Tibial artery (tissue), 4 donors: ENCODE measurements around the gene LINC00237.

Experiments
- DNase-seq, 2 donors: peaks; one replicate each; pipeline ENCODE4 v3.0.0-alpha.2; 2019
- H3K27ac ChIP-seq, 2 donors: fragments of 200-600 bp; sonication (generic) in 1 of 2; 1 replicate in 1 of 2; 2 replicates in 1 of 2; pipeline ENCODE4 v1.5.1; 2018 to 2019; ENCODE audit warnings: mild to moderate bottlenecking in 1 of 2
- H3K27me3 ChIP-seq, 2 donors: fragments of 200-600 bp; sonication (generic) in 1 of 2; one replicate each; pipeline versions ENCODE4 v1.5.1 to v1.6.0; 2016 to 2019
- H3K36me3 ChIP-seq, 3 donors: fragments of 200-600 bp; sonication (generic) in 2 of 3; one replicate each; pipeline ENCODE4 v1.5.1; 2016 to 2019; ENCODE audit warnings: mild to moderate bottlenecking in 2 of 3
- H3K4me1 ChIP-seq, 4 donors: fragments of 200-600 bp; sonication (generic) in 2 of 4; 1 replicate in 3 of 4; 2 replicates in 1 of 4; pipeline ENCODE4 v1.5.1; 2016 to 2019
- H3K4me3 ChIP-seq, 2 donors: fragments of 200-600 bp; sonication (generic) in 1 of 2; 1 replicate in 1 of 2; 2 replicates in 1 of 2; pipeline ENCODE4 v1.5.1; 2018 to 2019; ENCODE audit warnings: mild to moderate bottlenecking in 2 of 2
- H3K9me3 ChIP-seq, 3 donors: fragments of 200-600 bp; sonication (generic) in 1 of 3; one replicate each; pipeline ENCODE4 v1.5.1; 2016 to 2019
- intact Hi-C: fragments of 100-400 bp; cut with DNase I; formaldehyde crosslinking; loops from one replicate; pipeline ENCODE4 v1.15.0; 2023; ENCODE audit warnings: low total_unique reads
- TF ChIP-seq, protein P1 (sequence below), 2 experiments: fragments of 200-600 bp in 1 of 2; fragments of 450-650 bp in 1 of 2; IDR thresholded peaks; one replicate each; pipeline ENCODE4 v1.5.1; 2017 to 2019; ENCODE audit warnings: antibody characterized with exemption in 2 of 2, mild to moderate bottlenecking in 1 of 2, moderate library complexity in 1 of 2

The LINC00237 gene

DNA sequence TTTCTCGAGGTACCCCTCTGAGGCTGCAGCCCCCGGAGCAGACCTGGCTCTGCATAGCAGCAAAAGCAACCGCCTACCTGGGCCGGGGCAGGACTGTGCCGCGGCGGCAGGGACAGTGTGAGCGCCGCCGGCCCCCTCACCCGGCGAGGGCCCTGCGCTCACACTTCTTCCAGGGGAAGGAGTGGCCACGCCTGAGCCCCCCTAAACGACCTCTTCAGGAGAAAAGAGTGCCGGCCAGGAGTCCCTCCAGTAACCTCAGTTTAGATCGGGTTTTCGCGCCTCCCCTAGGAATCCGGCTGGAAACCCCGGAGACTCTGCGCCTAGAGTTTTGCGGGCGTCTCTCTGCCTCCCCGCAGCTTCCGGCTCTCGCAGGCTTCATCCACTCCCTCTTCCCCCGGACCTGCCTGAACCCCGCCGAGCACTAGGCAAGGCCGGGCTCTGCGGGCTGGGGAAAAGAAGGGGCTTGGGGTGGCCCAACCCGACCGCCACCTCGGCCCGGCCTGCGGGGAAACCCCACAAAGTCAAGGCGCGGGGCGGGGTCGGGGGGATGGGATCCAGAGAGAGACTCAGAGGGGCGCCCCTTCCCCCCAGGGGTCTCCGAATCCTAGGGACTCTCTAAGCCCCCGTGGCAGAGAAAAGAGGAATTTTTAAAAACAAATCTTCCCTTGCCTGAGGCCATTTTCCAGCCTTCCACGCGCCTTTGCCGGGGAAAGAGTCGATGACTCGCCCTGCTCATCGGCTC is 558 bp downstream of the LINC00237 start:
- intact Hi-C loops = no loop called here
- Histone ChIP-seq H3K9me3 (no peaks in the 10 kb centered on the region), H3K4me3 (no peak overlapping the region), H3K4me1 (peaks cover 0 to 48% (median 40%) of the 10 kb centered on the region in 4 donors), H3K27ac (no peak overlapping the region), H3K27me3 (peaks cover 0 to 86% of the 10 kb centered on the region in 2 donors), H3K36me3 (no peaks in the 10 kb centered on the region)
- TF ChIP-seq, protein P1, sequence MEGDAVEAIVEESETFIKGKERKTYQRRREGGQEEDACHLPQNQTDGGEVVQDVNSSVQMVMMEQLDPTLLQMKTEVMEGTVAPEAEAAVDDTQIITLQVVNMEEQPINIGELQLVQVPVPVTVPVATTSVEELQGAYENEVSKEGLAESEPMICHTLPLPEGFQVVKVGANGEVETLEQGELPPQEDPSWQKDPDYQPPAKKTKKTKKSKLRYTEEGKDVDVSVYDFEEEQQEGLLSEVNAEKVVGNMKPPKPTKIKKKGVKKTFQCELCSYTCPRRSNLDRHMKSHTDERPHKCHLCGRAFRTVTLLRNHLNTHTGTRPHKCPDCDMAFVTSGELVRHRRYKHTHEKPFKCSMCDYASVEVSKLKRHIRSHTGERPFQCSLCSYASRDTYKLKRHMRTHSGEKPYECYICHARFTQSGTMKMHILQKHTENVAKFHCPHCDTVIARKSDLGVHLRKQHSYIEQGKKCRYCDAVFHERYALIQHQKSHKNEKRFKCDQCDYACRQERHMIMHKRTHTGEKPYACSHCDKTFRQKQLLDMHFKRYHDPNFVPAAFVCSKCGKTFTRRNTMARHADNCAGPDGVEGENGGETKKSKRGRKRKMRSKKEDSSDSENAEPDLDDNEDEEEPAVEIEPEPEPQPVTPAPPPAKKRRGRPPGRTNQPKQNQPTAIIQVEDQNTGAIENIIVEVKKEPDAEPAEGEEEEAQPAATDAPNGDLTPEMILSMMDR (IDR thresholded peaks at IDR 0.05) = no peak
- no peak for DNase-seq

DNA sequence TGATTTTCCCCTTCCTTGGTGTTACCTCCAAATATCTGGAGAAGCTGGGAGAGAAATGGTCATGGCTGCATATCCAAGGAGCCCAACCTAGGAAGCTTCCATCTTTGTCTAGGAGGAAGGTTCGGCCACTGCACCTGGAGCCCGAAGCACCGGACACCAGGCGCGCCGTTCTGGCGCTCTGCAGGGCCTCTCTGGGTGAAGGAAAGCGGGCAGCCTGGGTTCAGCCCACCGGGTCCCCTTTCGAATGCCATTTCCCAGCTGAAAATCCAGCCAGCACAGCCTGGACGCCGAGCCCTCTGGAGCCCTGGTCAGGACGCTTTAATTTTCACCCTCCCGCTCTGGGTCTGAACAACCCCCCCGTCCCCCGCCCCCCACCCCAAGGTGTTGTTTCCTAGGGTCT is 1.2 kb downstream of the LINC00237 start:
- intact Hi-C loops = no loop called here
- no peak for DNase-seq
- Histone ChIP-seq H3K9me3 (no peaks in the 10 kb centered on the region), H3K4me1 (peaks cover 0 to 54% (median 45%) of the 10 kb centered on the region in 4 donors), H3K4me3 (no peak overlapping the region), H3K36me3 (no peaks in the 10 kb centered on the region), H3K27me3 (peaks cover 0 to 93% of the 10 kb centered on the region in 2 donors), H3K27ac (no peak overlapping the region)
- TF ChIP-seq, protein P1 (IDR thresholded peaks at IDR 0.05) = no peak

DNA sequence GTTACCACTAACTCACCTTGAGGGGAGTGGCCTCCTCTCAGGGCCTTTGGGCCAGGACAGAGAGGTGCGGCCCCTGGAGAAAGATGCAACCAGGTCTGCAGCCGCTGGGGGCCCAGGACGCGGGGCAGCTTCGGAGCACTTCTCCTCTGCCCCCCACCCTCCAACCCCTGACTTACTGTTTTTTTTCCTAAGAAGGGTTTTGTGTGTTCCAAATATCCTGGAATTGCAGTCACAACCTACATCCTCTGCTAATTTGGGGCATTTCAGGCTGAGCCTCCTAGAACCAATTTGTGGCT is 1.7 kb downstream of the LINC00237 start:
- Histone ChIP-seq H3K36me3 (no peaks in the 10 kb centered on the region), H3K27me3 (peaks cover 0 to 97% of the 10 kb centered on the region in 2 donors), H3K27ac (no peak overlapping the region), H3K9me3 (no peaks in the 10 kb centered on the region), H3K4me3 (no peak overlapping the region), H3K4me1 (peaks cover 0 to 54% (median 46%) of the 10 kb centered on the region in 4 donors)
- no peak for DNase-seq
- TF ChIP-seq, protein P1 (IDR thresholded peaks at IDR 0.05) = no peak
- intact Hi-C loops = no loop called here

GRCh38 chr20:21103582-21104465 is 2.3 kb downstream of the LINC00237 start:
- TF ChIP-seq, protein P1 (IDR thresholded peaks at IDR 0.05) = no peak
- Histone ChIP-seq H3K27ac (no peak overlapping the region), H3K27me3 (peaks cover 0 to 97% of the 10 kb centered on the region in 2 donors), H3K4me1 (peaks cover 0 to 54% (median 46%) of the 10 kb centered on the region in 4 donors), H3K36me3 (no peaks in the 10 kb centered on the region), H3K4me3 (no peak overlapping the region), H3K9me3 (no peaks in the 10 kb centered on the region)
- no peak for DNase-seq
- intact Hi-C loops = no loop called here

DNA sequence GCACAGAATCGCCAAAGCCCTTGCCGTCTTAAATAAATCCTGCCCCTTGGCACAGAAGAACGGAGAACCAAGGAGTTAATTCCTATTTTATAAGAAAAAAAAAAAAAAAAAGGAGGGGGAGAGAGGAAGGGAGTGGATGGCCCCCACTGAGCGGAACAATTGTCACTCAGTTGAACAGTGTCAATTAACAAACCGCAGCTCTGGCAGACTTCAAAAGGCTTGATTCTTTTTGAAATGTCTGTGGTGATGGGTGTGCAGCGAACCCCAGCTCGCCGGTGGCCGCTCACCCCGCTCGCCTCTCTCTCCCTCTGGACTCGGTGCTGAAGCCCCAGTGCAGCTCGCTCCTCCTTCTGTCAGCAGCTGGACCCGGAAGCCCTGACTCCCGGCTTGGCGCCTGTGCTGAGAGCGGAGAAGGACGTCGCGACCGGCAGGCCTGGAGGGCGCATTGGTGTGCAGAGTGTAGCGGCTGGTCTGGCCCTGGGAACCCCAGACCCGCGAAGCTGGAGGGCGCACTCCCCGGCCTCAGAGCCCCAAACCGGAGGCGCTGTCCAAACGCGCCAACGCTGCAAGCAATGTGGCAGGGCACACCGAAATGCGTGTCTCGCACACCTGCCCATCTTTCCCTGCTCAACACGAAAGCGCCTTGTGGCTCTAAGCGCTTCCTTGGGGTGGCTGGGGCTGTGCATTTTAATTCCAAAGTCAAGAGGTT is 3.4 kb downstream of the LINC00237 start:
- DNase-seq = peak; percentile 51 to 68
- intact Hi-C loops = no loop called here
- Histone ChIP-seq H3K27me3 (peaks cover 0 to 100% of the 10 kb centered on the region in 2 donors), H3K9me3 (no peaks in the 10 kb centered on the region), H3K4me1 (peaks cover 0 to 54% (median 46%) of the 10 kb centered on the region in 4 donors), H3K27ac (no peak overlapping the region), H3K36me3 (no peaks in the 10 kb centered on the region), H3K4me3 (peak overlapping the region; percentile 30 to 40)
- TF ChIP-seq, protein P1 (IDR thresholded peaks at IDR 0.05) = no peak
